Testis (tissue), 2 donors: Measurements from ENCODE around the gene SERPIND1.

Experiments used
- CTCF ChIP-seq, 3 experiments: fragments of 450-650 bp in 2 of 3; fragments of 200-600 bp in 1 of 3; sonication (generic) in 1 of 3; IDR thresholded peaks; one replicate each; pipeline ENCODE4 v1.5.1; 2016 to 2019; ENCODE audit warnings: antibody characterized with exemption in 3 of 3, mild to moderate bottlenecking in 2 of 3, moderate library complexity in 1 of 3
- POLR2A ChIP-seq: fragments of 450-650 bp; IDR thresholded peaks from one replicate; pipeline ENCODE4 v1.6.1; 2017; ENCODE audit warnings: antibody characterized with exemption, mild to moderate bottlenecking, moderate library complexity

DNA sequence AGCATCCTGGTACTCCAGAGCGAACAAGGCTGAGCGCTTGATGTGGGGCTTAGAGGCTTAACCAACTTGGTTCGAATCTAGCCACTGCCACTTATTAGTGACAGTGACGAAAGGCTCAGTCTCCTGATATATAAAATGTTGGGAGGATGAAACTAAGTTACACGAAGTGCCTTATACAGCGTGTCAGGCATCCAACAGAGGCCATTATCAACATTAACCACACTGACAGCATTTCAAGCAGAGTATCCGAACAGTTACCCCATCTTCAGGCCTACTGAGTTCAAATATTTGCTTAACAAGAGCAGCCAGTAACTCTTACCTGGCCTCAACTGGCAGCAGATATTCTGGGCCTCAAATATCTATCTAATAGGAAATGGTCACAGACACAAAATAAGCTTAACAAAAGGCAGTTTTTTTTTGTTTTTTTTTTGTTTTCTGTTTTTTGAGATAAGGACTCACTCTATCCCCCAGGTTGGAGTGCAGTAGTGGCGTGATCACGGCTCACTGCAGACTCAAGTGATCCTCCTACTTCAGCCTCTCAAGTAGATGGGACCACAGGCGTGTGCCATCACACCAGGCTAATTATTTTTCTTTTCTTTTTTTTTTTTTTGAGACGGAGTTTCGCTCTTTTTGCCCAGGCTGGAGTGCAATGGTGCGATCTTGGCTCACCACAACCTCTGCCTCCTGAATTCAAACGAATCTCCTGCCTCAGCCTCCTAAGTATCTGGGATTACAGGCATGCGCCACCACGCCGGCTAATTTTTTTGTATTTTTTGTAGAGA lies 2.9 kb downstream of the SERPIND1 start:
- TF ChIP-seq POLR2A (no peak), CTCF (IDR thresholded peaks at IDR 0.05) (no peak)
